Dermis blood vessel endothelial cell (primary cell): ENCODE data around the gene HIPK2. TPM values are rescaled to one million over a fixed set of nuclear protein-coding genes. Genes with fewer than 3 reads are reported as not detected.

Source experiments
- DNase-seq: peaks from one replicate; pipeline ENCODE4 v3.0.0; 2010
- total RNA-seq: library from RNA; depleted of rRNA; stranded (reverse); fragments of >200 nt; gene quantifications from 2 replicates; pipeline ENCODE4 v1.2.3, GENCODE V29; 2014

Gene HIPK2
- total RNA-seq, 1 donor from 2014 or later, result 11.6 TPM

- no peak for DNase-seq
These were observed 27.2 kb downstream of the HIPK2 start for GRCh38 chr7:139750459-139751095.

GRCh38 chr7:139749545-139749944 lies 28.3 kb downstream of the HIPK2 start:
- no peak for DNase-seq

GRCh38 chr7:139748941-139749340 lies 28.9 kb downstream of the HIPK2 start:
- no peak for DNase-seq

GRCh38 chr7:139748373-139748765 lies 29.4 kb downstream of the HIPK2 start:
- DNase-seq, result no peak

GRCh38 chr7:139747662-139748372 lies 30.0 kb downstream of the HIPK2 start:
- no peak for DNase-seq

GRCh38 chr7:139746652-139747051 lies 31.1 kb downstream of the HIPK2 start:
- DNase-seq, result no peak

GRCh38 chr7:139745678-139746143 lies 32.1 kb downstream of the HIPK2 start:
- no peak for DNase-seq

GRCh38 chr7:139744768-139745677 lies 32.8 kb downstream of the HIPK2 start:
- no peak for DNase-seq

GRCh38 chr7:139743967-139744767 lies 33.6 kb downstream of the HIPK2 start:
- DNase-seq, result no peak

- no peak for DNase-seq
These were observed 34.4 kb downstream of the HIPK2 start for GRCh38 chr7:139743267-139743966.

- peak; percentile 49 for DNase-seq
These were observed 35.9 kb downstream of the HIPK2 start for GRCh38 chr7:139741789-139742344.

GRCh38 chr7:139741239-139741638 lies 36.6 kb downstream of the HIPK2 start:
- DNase-seq, result no peak

GRCh38 chr7:139739863-139740597 lies 37.8 kb downstream of the HIPK2 start:
- no peak for DNase-seq

GRCh38 chr7:139738772-139739171 lies 39.0 kb downstream of the HIPK2 start:
- DNase-seq, result no peak

GRCh38 chr7:139738101-139738489 lies 39.7 kb downstream of the HIPK2 start:
- peak; percentile 46 for DNase-seq

GRCh38 chr7:139737221-139738100 lies 40.3 kb downstream of the HIPK2 start:
- peak; percentile 55 for DNase-seq

GRCh38 chr7:139735912-139736595 lies 41.7 kb downstream of the HIPK2 start:
- DNase-seq, result no peak

GRCh38 chr7:139735466-139735865 lies 42.3 kb downstream of the HIPK2 start:
- DNase-seq, result no peak

- peak; percentile 69 for DNase-seq
These were observed 43.4 kb downstream of the HIPK2 start for GRCh38 chr7:139734395-139734794.
